ENCODE measurements around the gene SUMO3. TPM values are rescaled to one million over a fixed set of nuclear protein-coding genes. Genes with fewer than 3 reads are reported as not detected.

Gene SUMO3
- total and polyA plus RNA-seq, 2 of the 4 experiments (the other 2 are of a cell fraction) = 64.9 to 101 TPM

- no TSS peak for BruUV-seq (replicated peaks)
- Histone ChIP-seq H3K9me3 (ENCODE audit: control insufficient read depth, insufficient read depth, low read length) (no peaks in the 10 kb centered on the region), H4K8ac (ENCODE audit: low read depth in 2 of 2, low read length in 2 of 2) (peak within 1 kb of the TSS; percentile 95 to 97), H2AFZ (replicated peaks; ENCODE audit: low read length, poor library complexity) (peak within 1 kb of the TSS; percentile 99), H3K27me3 (ENCODE audit: control insufficient read depth, insufficient read depth, low read length) (no peaks in the 10 kb centered on the region), H2BK120ac (ENCODE audit: low read depth, low read length) (peak within 1 kb of the TSS; percentile 74; the same call in 1 of the 2 replicates), H3K9ac (ENCODE audit: low read depth, low read length) (peak within 1 kb of the TSS; percentile 96), H2BK15ac (ENCODE audit: low read depth, low read length) (no peak within 1 kb of the TSS; the same call in 2 of the 3 replicates), H2AK9ac (replicated peaks; ENCODE audit: low read depth, low read length, poor library complexity) (peak within 1 kb of the TSS; percentile 92), H3K4me1 (ENCODE audit: control insufficient read depth, insufficient read depth, low read length) (peaks cover 2% of the 10 kb centered on the region; the same call in 1 of the 2 replicates), H3K4me3 (ENCODE audit: insufficient read depth, low read depth, low read length) (peak within 1 kb of the TSS; percentile 100), H3K4ac (ENCODE audit: low read depth, low read length) (peak within 1 kb of the TSS; percentile 96), H3K27ac (ENCODE audit: insufficient read depth, low read length) (peak within 1 kb of the TSS; percentile 98), H4K5ac (ENCODE audit: low read depth, low read length) (peak within 1 kb of the TSS; percentile 96), H3K56ac (ENCODE audit: extremely low read depth, insufficient read depth, low read length) (peak within 1 kb of the TSS; percentile 75), H2BK5ac (ENCODE audit: low read depth, low read length, poor library complexity, severe bottlenecking) (peak within 1 kb of the TSS; percentile 88), H3K18ac (ENCODE audit: low read depth, low read length) (peak within 1 kb of the TSS; percentile 75; the same call in 1 of the 2 replicates), H3K23ac (ENCODE audit: low read depth, low read length) (peak within 1 kb of the TSS; percentile 100), H3K4me2 (ENCODE audit: low read depth, low read length) (peak within 1 kb of the TSS; percentile 88), H2AK5ac (ENCODE audit: low read depth, low read length) (peak within 1 kb of the TSS; percentile 92), H4K20me1 (ENCODE audit: insufficient read depth, low read length) (peaks cover 38% of the 10 kb centered on the region), H3K79me1 (ENCODE audit: low read depth in 1 of 2, low read length in 2 of 2) (peaks cover 41 to 81% of the 10 kb centered on the region in 2 experiments), H3K9me1 (ENCODE audit: insufficient read depth, low read length) (peaks cover 5% of the 10 kb centered on the region; the same call in 1 of the 2 replicates), H4K91ac (ENCODE audit: insufficient read depth, low read depth, low read length) (peak within 1 kb of the TSS; percentile 95), H2BK20ac (ENCODE audit: low read depth, low read length) (no peak within 1 kb of the TSS), H3K36me3 (ENCODE audit: control insufficient read depth, insufficient read depth, low read length) (peaks cover 21% of the 10 kb centered on the region), H3K14ac (replicated peaks; ENCODE audit: low read depth, low read length) (peak within 1 kb of the TSS; percentile 96)
- dilution Hi-C loops (cut with HindIII; ENCODE audit: low sequenced_read_pairs, unreplicated experiment) (no loop called here), intact Hi-C loops (cut with micrococcal nuclease) (loop anchor here (2.0 to 10.0 kb wide), 3 partner anchors 71 to 333 kb away; partner anchors contain the start of gene PTTG1IP), in situ Hi-C loops (cut with MboI; ENCODE audit: low sequenced_read_pairs) (loop anchor here (25.0 kb wide), 1 partner anchor 311 kb away; no protein-coding TSS in a partner anchor)
- peak; percentile 65 for DNase-seq
- TF ChIP-seq POLR2A (IDR thresholded peaks at IDR 0.05; ENCODE audit: low read depth, low read length) (peak; percentile 39; the same call in 1 of the 2 replicates), ELK1 (IDR thresholded peaks at IDR 0.05; ENCODE audit: borderline replicate concordance, low read depth, low read length) (no peak), MXI1 (IDR thresholded peaks at IDR 0.05; ENCODE audit: borderline replicate concordance, low read depth, low read length) (peak; percentile 91; the same call in 1 of the 2 replicates), BHLHE40 (IDR thresholded peaks at IDR 0.05; ENCODE audit: low read depth, low read length) (peak; percentile 69), CHD1 (IDR thresholded peaks at IDR 0.05; ENCODE audit: low read depth, low read length) (no peak)
- ATAC-seq (ENCODE audit: low read depth) = peak; percentile 91
- 0% methylated on average over 61 of the region's 97 CpGs; no CpG with 5 or more reads in 1 of the 2 experiments for WGBS, 2 experiments (ENCODE audit: extremely low coverage in 2 of 2, insufficient read length in 1 of 2)
- ChIA-PET CTCF (interaction anchor here (0.7 to 0.9 kb wide), 2 partner anchors 8 to 71 kb away, joined by 3 to 4 read pairs; partner anchors contain the start of gene PTTG1IP), POLR2A (ENCODE audit: unreplicated experiment) (no interaction called here)
These were observed 16.1 kb downstream of the SUMO3 start, which contains the start of gene UBE2G2 for GRCh38 chr21:44801468-44802395. TSS of gene UBE2G2 (minus strand) at chr21:44801820. CDS start at chr21:44801748, 72 bp downstream.

Data from IMR-90 (cell line).